ENCODE results near the gene TNRC6B. TPM values are rescaled to one million over a fixed set of nuclear protein-coding genes. Genes with fewer than 3 reads are reported as not detected.

The TNRC6B gene, protein sequence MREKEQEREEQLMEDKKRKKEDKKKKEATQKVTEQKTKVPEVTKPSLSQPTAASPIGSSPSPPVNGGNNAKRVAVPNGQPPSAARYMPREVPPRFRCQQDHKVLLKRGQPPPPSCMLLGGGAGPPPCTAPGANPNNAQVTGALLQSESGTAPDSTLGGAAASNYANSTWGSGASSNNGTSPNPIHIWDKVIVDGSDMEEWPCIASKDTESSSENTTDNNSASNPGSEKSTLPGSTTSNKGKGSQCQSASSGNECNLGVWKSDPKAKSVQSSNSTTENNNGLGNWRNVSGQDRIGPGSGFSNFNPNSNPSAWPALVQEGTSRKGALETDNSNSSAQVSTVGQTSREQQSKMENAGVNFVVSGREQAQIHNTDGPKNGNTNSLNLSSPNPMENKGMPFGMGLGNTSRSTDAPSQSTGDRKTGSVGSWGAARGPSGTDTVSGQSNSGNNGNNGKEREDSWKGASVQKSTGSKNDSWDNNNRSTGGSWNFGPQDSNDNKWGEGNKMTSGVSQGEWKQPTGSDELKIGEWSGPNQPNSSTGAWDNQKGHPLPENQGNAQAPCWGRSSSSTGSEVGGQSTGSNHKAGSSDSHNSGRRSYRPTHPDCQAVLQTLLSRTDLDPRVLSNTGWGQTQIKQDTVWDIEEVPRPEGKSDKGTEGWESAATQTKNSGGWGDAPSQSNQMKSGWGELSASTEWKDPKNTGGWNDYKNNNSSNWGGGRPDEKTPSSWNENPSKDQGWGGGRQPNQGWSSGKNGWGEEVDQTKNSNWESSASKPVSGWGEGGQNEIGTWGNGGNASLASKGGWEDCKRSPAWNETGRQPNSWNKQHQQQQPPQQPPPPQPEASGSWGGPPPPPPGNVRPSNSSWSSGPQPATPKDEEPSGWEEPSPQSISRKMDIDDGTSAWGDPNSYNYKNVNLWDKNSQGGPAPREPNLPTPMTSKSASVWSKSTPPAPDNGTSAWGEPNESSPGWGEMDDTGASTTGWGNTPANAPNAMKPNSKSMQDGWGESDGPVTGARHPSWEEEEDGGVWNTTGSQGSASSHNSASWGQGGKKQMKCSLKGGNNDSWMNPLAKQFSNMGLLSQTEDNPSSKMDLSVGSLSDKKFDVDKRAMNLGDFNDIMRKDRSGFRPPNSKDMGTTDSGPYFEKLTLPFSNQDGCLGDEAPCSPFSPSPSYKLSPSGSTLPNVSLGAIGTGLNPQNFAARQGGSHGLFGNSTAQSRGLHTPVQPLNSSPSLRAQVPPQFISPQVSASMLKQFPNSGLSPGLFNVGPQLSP (N-terminal part only)
- total RNA-seq (2014; rRNA removed; shearing (Covaris generic)) = 41.4 and 46.9 TPM in 2 replicates
- polyA plus RNA-seq (2016; fragmentation: Nextera tagmentation; extraction: Ambion mirVana) = 87.8 and 91.3 TPM in 2 replicates
- long read RNA-seq, partial matches to known transcripts = 2 of 5 reads
- long read RNA-seq, other reads (novel, unspliced or antisense) = 3 of 5 reads

DNA sequence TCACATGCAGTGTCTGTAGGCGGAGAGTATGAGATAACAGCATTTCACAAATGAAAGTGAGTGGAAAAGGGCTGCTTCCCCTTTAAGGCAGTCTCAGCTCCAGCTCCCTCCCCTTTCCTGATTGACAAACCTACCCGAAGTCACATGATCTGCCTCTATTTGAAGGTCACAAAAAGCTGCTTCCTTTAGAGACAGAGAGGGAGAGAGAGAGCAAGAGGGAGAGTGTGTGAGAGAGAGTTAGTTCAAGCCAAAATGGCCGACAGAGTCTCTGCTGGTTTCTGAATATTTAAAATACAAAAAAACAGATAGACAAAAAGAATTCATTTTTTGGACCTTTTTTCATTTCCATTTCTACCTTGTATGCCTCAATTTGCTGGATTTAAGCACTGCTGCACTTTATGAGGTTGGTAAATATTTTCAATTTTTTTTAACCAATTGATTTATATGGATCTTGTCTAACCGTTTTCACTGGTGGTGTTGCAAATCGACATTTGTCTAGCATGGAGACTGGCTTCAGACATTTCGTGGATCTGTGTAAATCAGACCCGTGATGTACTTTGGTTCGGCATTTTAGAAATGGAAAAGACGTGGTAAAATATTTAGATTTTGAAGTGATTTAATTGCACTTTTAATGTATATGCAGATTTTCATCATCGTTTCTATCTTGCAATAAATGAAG is at the start of gene TNRC6B:
TSS of gene TNRC6B (plus strand) at position 188 of the 679 bp plus-strand sequence. CDS start at position 399, 211 bp downstream.
- H3K4me2 ChIP-seq = peak within 1 kb of the TSS; percentile 86
- H2AFZ ChIP-seq = 0 out of 2 replicates have a peak within 1 kb of the TSS, but pooled peaks have one; percentile 3
- H4K20me1 ChIP-seq (replicated peaks; ENCODE audit: insufficient read depth) = peaks cover 5% of the 10 kb centered on the region; the same call in 1 of the 2 replicates
- peak within 1 kb of the TSS; percentile 98 for H3K27ac ChIP-seq (ENCODE audit: low read depth)
- H3K9me3 Mint-ChIP-seq = no peaks in the 10 kb centered on the region; the same call in 2 of the 3 replicates
- H3K4me3 Mint-ChIP-seq = peak within 1 kb of the TSS; percentile 93
- peak within 1 kb of the TSS; percentile 98 for H3K27ac Mint-ChIP-seq
- peak within 1 kb of the TSS; percentile 64 for H3K4me3 ChIP-seq
- H3K36me3 ChIP-seq (ENCODE audit: insufficient read depth) = no peaks in the 10 kb centered on the region
- H3K36me3 Mint-ChIP-seq (ENCODE audit: low read depth) = peaks cover 4% of the 10 kb centered on the region; the same call in 1 of the 3 replicates
- H3K27me3 ChIP-seq (ENCODE audit: insufficient read depth) = no peaks in the 10 kb centered on the region
- peaks cover 2% of the 10 kb centered on the region for H3K27me3 Mint-ChIP-seq (ENCODE audit: insufficient read depth, low read depth, poor library complexity)
- no peaks in the 10 kb centered on the region for H3K9me2 ChIP-seq (ENCODE audit: insufficient read depth)
- no peak for TF ChIP-seq EZH2phosphoT487 (IDR thresholded peaks at IDR 0.05; ENCODE audit: unreplicated experiment)
- peak; percentile 99 for TF ChIP-seq POLR2AphosphoS5 (IDR thresholded peaks at IDR 0.05; ENCODE audit: low read depth)
- TF ChIP-seq CREB1 (CRISPR knock-in tag; IDR thresholded peaks at IDR 0.05; ENCODE audit: low read depth) = peak; percentile 54; the same call in 1 of the 2 replicates
- H3K4me1 ChIP-seq (ENCODE audit: insufficient read depth) = peaks cover 38% of the 10 kb centered on the region
- no peaks in the 10 kb centered on the region; the same call in 1 of the 2 replicates for H3F3A ChIP-seq (replicated peaks; ENCODE audit: low read depth)
- H3K79me2 ChIP-seq (replicated peaks; ENCODE audit: insufficient read depth) = peaks cover 50% of the 10 kb centered on the region
- peaks cover 44% of the 10 kb centered on the region for H3K4me1 Mint-ChIP-seq
- DNase-seq (ENCODE audit: low spot score) (peak; percentile 98), ATAC-seq (peak; percentile 83)

DNA sequence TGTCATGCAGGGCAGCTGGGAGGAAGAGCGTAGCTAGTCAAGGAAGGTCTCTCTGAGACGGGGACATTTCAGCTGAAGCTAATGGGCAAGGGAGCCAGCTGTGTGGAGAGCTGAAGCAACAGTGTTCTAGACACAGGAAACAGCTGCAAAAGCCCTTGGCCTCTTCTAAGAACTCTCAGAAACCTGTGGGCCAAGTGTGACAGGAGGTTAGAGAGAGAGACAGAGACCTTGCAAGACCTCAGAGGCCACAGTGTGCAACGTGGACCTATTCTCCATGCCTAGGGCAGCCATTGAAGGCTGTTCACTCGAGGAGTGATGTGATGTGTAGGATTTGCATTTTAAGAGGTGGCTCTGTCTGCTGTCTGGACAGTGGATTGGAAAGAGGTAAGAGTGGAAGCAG is 48.7 kb upstream of the TNRC6B start:
- no peaks in the 10 kb centered on the region for H3K27me3 ChIP-seq (ENCODE audit: insufficient read depth)
- no peaks in the 10 kb centered on the region for H3K79me2 ChIP-seq (replicated peaks; ENCODE audit: insufficient read depth)
- no peak overlapping the region for H3K4me3 Mint-ChIP-seq
- no peak overlapping the region for H3K27ac Mint-ChIP-seq
- no peaks in the 10 kb centered on the region for H3F3A ChIP-seq (replicated peaks; ENCODE audit: low read depth)
- no peaks in the 10 kb centered on the region for H4K20me1 ChIP-seq (replicated peaks; ENCODE audit: insufficient read depth)
- ATAC-seq (no peak), DNase-seq (ENCODE audit: low spot score) (no peak)
- H3K4me3 ChIP-seq = no peak overlapping the region
- no peaks in the 10 kb centered on the region for H3K9me3 Mint-ChIP-seq
- H3K4me1 Mint-ChIP-seq = no peaks in the 10 kb centered on the region
- H3K27me3 Mint-ChIP-seq (ENCODE audit: insufficient read depth, low read depth, poor library complexity) = peaks cover 4% of the 10 kb centered on the region
- 0 out of 3 replicates have a peak, but pooled peaks cover 2% of the 10 kb centered on the region for H3K36me3 Mint-ChIP-seq (ENCODE audit: low read depth)
- H3K9me2 ChIP-seq (ENCODE audit: insufficient read depth) = no peaks in the 10 kb centered on the region
- H2AFZ ChIP-seq = no peak overlapping the region
- H3K27ac ChIP-seq (ENCODE audit: low read depth) = no peak overlapping the region
- no peak overlapping the region for H3K4me2 ChIP-seq
- 0 out of 2 replicates have a peak, but pooled peaks cover 4% of the 10 kb centered on the region for H3K4me1 ChIP-seq (ENCODE audit: insufficient read depth)
- H3K36me3 ChIP-seq (ENCODE audit: insufficient read depth) = no peaks in the 10 kb centered on the region
- TF ChIP-seq JUNB (IDR thresholded peaks at IDR 0.05; ENCODE audit: unreplicated experiment) (no peak), CREB1 (CRISPR knock-in tag; IDR thresholded peaks at IDR 0.05; ENCODE audit: low read depth) (no peak), EZH2phosphoT487 (IDR thresholded peaks at IDR 0.05; ENCODE audit: unreplicated experiment) (no peak), STAT1 (IDR thresholded peaks at IDR 0.05; ENCODE audit: unreplicated experiment) (no peak), CTCF (conservative IDR thresholded peaks at IDR 0.05; ENCODE audit: low read depth in 2 of 2) (no peak), ZNF331 (CRISPR knock-in tag; IDR thresholded peaks at IDR 0.05; ENCODE audit: low read depth) (no peak), EZH2 (IDR thresholded peaks at IDR 0.05; ENCODE audit: low read depth, unreplicated experiment) (no peak), ZNF114 (CRISPR knock-in tag; IDR thresholded peaks at IDR 0.05) (no peak), NANOG (IDR thresholded peaks at IDR 0.05; ENCODE audit: borderline replicate concordance) (no peak)

Data from GM23338 (cell line).